ENCODE results near the gene HSF4. TPM values are rescaled to one million over a fixed set of nuclear protein-coding genes. Genes with fewer than 3 reads are reported as not detected.

Gene HSF4
- total RNA-seq, 1 experiment from 2014 or later: 1.2 TPM

- no peak overlapping the region for H3K4me3 Mint-ChIP-seq
- Histone ChIP-seq H3K27ac (ENCODE audit: insufficient read length, low read depth, low read length) (no peak overlapping the region), H3K79me1 (ENCODE audit: insufficient read depth, low read depth, low read length, poor library complexity, severe bottlenecking) (no peaks in the 10 kb centered on the region), H3K23ac (ENCODE audit: insufficient read length, low read depth, low read length) (no peak overlapping the region), H3K14ac (ENCODE audit: insufficient read depth, low read length) (no peak overlapping the region), H3K9me3 (ENCODE audit: control insufficient read depth, low read depth, low read length) (no peaks in the 10 kb centered on the region), H2BK20ac (ENCODE audit: low read depth, low read length, poor library complexity, severe bottlenecking) (no peak overlapping the region), H4K5ac (ENCODE audit: insufficient read length, low read depth, low read length) (no peak overlapping the region), H2BK15ac (ENCODE audit: low read depth, low read length) (no peak overlapping the region), H3K4ac (ENCODE audit: low read depth, low read length) (no peak overlapping the region), H2AFZ (ENCODE audit: low read length) (no peak overlapping the region), H4K91ac (ENCODE audit: insufficient read length, low read depth, low read length) (no peak overlapping the region), H3K79me2 (ENCODE audit: insufficient read depth, low read length) (no peaks in the 10 kb centered on the region), H3K4me1 (ENCODE audit: insufficient read depth, low read length) (no peaks in the 10 kb centered on the region), H3K9ac (ENCODE audit: extremely low read depth, insufficient read length, low read length) (no peak overlapping the region), H2AK5ac (ENCODE audit: insufficient read length, low read length) (no peak overlapping the region), H3K23me2 (ENCODE audit: insufficient read length, low read depth, low read length, poor library complexity, severe bottlenecking) (no peaks in the 10 kb centered on the region), H4K20me1 (ENCODE audit: control insufficient read depth, insufficient read depth, insufficient read length) (no peaks in the 10 kb centered on the region), H2BK120ac (ENCODE audit: low read depth, low read length, poor library complexity, severe bottlenecking) (no peak overlapping the region), H3K18ac (ENCODE audit: insufficient read length, low read depth, low read length) (no peak overlapping the region), H3T11ph (ENCODE audit: low read length) (no peak overlapping the region), H3K4me2 (ENCODE audit: insufficient read depth, insufficient read length, low read length) (no peak overlapping the region), H4K8ac (replicated peaks; ENCODE audit: insufficient read length, low read depth, low read length) (no peak overlapping the region), H2BK12ac (ENCODE audit: insufficient read length, low read depth, low read length) (no peak overlapping the region), H2BK5ac (ENCODE audit: insufficient read length, low read length) (no peak overlapping the region), H3K56ac (ENCODE audit: insufficient read length, low read depth, low read length) (no peak overlapping the region), H3K27me3 (ENCODE audit: insufficient read depth, low read length) (no peaks in the 10 kb centered on the region)
- TF ChIP-seq, protein P1, sequence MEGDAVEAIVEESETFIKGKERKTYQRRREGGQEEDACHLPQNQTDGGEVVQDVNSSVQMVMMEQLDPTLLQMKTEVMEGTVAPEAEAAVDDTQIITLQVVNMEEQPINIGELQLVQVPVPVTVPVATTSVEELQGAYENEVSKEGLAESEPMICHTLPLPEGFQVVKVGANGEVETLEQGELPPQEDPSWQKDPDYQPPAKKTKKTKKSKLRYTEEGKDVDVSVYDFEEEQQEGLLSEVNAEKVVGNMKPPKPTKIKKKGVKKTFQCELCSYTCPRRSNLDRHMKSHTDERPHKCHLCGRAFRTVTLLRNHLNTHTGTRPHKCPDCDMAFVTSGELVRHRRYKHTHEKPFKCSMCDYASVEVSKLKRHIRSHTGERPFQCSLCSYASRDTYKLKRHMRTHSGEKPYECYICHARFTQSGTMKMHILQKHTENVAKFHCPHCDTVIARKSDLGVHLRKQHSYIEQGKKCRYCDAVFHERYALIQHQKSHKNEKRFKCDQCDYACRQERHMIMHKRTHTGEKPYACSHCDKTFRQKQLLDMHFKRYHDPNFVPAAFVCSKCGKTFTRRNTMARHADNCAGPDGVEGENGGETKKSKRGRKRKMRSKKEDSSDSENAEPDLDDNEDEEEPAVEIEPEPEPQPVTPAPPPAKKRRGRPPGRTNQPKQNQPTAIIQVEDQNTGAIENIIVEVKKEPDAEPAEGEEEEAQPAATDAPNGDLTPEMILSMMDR (conservative IDR thresholded peaks at IDR 0.05): no peak
- peaks cover 21 to 83% (median 83%) of the 10 kb centered on the region in 3 experiments for H3K36me3 Mint-ChIP-seq (ENCODE audit: insufficient read depth in 1 of 3, low read depth in 3 of 3)
- peaks cover 0 to 3% of the 10 kb centered on the region in 2 experiments; a peak in 1 of 5 replicates for H3K9me3 Mint-ChIP-seq
- no CpG with 5 or more reads among the region's 2 CpGs for WGBS (ENCODE audit: extremely low coverage, insufficient read length, low lambda C conversion rate)
- H3K4me1 Mint-ChIP-seq: peaks cover 3% of the 10 kb centered on the region in 2 experiments; a peak in 2 of 4 replicates
- no peaks in the 10 kb centered on the region; the same call in 1 of the 2 replicates for H3K27me3 Mint-ChIP-seq (ENCODE audit: low read depth)
- no peak for DNase-seq
- no peak overlapping the region; a peak in 1 of 7 replicates for H3K27ac Mint-ChIP-seq
Measured at GRCh38 chr16:67144943-67145342, 19.6 kb upstream of the HSF4 start.

Data from H9 (cell line).